ENCODE data around the gene KIAA0408.

The KIAA0408 gene

GRCh38 chr6:127459231-127459641, at the start of gene KIAA0408:
KIAA0408 (minus strand) TSS chr6:127459389; CDS start chr6:127453981, 5,408 bp downstream.
- no peak for DNase-seq (ENCODE audit: low spot score)

GRCh38 chr6:127506894-127507293, 47.7 kb upstream of the KIAA0408 start:
- DNase-seq (ENCODE audit: low spot score), result no peak

DNA sequence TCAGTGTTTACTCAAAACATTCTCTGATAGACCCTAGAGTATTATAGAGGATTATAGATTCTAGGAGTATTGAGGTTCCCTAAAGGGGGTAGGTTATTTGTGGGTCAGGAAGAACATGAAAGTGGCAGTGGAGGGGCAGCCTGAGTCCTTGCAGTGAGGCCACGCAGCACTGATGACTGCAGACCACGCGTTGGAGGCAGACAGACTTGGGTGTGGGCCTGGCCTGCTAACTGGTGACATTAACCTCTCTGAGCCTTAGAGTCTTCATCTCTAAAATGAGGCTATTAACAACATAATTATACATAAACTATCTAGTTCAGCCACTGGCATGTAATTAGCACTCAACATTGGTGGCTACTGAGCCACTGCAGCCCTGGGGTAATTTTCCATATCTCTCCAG, 43.8 kb upstream of the KIAA0408 start:
- no peak for DNase-seq (ENCODE audit: low spot score)

- no peak for DNase-seq (ENCODE audit: low spot score)
These were observed 38.2 kb upstream of the KIAA0408 start for GRCh38 chr6:127497410-127497809.

DNA sequence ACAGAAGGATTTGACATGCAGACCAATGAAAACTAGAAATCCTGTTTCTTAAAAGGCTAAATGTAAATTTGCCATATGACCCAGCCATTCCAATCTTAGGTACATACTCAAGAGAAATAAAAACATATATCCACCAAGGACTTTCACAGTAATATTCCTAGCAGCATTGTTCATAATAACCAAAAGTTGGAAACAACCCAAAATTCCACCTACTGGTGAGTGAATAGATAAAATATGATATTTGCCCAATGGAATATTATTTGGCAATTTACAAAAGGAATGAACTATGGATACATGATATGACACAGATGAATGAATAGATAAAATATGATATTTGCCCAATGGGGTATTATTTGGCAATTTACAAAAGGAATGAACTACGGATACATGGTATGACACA, 37.3 kb upstream of the KIAA0408 start:
- DNase-seq (ENCODE audit: low spot score), result no peak

DNA sequence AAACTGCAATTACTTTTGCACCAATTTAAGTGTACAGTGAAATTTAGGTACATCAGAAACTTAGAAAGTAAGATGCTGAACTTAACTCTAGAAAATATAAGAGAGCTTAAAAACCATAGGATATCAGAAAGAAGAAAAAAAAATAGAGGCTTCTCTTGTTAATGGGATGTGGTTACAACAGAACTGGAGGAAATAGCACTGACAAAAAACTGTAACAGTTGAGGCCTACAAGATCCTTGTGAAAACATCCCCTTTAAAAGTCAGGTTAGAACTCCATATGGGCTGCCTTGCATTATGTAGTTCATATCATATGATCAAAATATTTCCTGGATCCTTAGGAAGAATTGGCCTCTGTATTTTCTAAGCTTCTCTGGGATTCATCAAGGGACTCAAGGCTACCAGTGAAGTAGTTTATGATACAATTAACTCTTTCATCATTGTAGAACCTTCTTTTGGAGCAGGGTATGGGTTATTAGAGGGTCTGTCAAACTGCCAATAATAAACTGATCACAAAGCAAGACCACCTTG, 35.1 kb upstream of the KIAA0408 start:
- DNase-seq (ENCODE audit: low spot score), result no peak

- no peak for DNase-seq (ENCODE audit: low spot score)
These were observed 30.1 kb upstream of the KIAA0408 start for GRCh38 chr6:127489248-127489647.

GRCh38 chr6:127486934-127487333, 27.7 kb upstream of the KIAA0408 start:
- DNase-seq (ENCODE audit: low spot score), result no peak

- DNase-seq (ENCODE audit: low spot score), result peak; percentile 87
These were observed 25.1 kb upstream of the KIAA0408 start for GRCh38 chr6:127484212-127484863.

- DNase-seq (ENCODE audit: low spot score), result no peak
These were observed 24.3 kb upstream of the KIAA0408 start for GRCh38 chr6:127483399-127484055.

GRCh38 chr6:127482325-127482724, 23.1 kb upstream of the KIAA0408 start:
- no peak for DNase-seq (ENCODE audit: low spot score)

DNA sequence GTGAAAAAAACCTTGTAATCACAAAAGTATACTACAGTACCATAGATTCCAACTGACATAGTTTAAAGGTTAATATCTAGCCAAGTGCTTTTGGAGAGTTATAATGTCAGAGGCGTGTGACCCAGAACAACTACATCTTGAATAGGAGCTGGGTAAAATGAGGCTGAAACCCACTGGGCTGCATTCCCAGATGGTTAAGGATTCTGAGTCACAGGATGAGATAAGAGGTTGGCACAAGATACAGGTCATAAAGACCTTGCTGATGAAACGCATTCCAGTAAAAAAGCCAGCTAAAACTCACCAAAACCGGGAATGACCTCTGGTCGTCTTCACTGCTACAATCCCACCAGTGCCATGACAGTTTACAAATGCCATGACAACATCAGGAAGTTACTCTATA, 22.4 kb upstream of the KIAA0408 start:
- peak; percentile 95 for DNase-seq (ENCODE audit: low spot score)

GRCh38 chr6:127481111-127481510, 21.9 kb upstream of the KIAA0408 start:
- no peak for DNase-seq (ENCODE audit: low spot score)

DNA sequence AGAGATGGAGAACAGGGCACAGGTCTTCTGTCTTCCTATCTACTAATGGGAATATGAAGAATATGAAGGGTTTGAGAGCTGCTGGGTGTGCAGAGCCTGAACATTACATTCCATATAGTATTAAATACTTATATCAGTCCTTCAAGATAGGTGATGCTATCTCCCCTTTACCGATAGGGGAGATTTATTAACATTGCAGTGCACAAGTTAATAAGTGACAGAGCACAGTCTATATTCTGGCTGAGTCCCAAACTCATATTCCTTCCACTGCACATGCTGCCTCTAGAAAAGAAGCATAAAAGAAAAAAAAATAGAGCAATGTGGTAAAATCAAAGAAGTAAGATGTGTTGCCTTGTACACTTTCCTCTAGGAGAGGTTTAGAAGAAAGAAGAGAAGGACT, 18.5 kb upstream of the KIAA0408 start:
- peak; percentile 21 for DNase-seq (ENCODE audit: low spot score)

DNA sequence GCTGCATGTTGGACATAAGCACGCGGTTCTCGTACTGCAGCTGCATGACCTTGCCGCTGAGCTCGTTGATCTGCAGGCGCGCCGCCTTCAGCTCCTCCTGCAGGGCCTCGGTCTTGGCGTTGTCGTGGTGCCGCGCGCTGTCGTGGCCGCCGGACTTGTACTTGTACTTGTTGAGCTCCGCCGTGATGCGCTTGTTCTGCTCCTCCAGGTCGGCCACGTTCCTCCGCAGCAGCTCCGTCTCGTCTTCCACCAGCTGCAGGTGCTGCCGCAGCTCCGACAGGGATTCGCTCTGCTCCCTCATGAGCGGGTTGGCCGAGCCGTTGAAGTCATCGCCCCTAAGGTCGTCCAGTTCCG, 16.6 kb upstream of the KIAA0408 start:
- no peak for DNase-seq (ENCODE audit: low spot score)

GRCh38 chr6:127475135-127475822, 16.1 kb upstream of the KIAA0408 start:
- DNase-seq (ENCODE audit: low spot score), result no peak

DNA sequence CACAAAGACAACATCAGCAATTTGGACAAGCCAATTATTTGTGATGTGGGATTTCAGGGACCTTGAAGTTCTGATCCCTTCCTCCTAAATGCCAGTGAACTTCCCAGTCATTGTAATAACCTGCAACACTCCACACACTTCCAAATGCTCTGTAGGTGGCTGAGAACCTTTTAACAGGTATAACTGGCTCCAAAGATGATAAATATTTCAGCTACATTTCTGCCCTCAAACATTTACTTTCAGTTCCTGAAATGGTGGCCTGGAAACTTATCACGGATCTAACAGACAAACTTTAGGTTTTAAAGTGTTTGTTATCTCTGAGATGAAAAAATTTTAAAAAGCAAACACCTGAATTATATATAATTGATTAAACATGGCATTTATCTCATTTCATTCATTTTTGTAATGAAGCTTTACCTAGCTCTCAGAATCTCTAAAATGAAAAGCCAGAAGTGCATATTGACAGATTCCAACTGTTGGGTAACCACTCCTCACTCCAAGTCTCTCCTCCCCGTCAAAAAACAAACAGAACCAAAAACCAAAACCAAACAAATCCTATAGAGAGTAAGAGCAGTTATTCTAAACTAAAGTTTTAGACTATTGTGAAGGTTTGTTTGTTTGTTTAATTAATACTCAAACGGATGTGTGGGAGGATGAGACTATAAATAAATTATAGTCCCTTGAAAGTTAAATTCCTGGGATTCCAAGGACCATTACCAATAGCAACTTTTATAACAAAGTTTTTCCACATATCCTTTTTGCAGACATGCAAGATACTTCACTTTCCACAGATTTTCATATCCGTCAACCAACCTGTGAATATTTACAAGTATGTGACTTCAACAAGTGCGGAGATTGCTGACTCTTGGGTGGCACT, 12.4 kb upstream of the KIAA0408 start:
- no peak for DNase-seq (ENCODE audit: low spot score)

DNA sequence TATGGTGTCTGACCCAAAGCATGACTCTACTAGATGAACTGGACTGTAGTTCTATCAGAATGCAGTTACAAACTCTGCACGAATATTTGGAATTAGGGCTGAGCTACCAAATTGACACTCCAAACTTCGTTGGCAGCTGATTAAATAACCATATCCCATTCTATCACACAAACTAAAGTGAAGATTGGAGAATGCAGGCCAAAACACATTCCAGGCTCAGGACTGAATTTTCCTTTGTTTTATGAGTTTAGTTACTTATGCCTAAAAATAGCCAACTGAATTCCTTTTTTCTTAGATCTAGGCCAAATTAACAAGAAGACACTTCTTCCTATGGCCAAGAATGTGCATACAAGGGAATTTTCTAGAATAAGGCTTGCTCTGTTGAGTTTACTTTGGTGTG, 9.7 kb upstream of the KIAA0408 start:
- no peak for DNase-seq (ENCODE audit: low spot score)

GRCh38 chr6:127466416-127466815, 7.2 kb upstream of the KIAA0408 start:
- no peak for DNase-seq (ENCODE audit: low spot score)

GRCh38 chr6:127464881-127465459, 5.8 kb upstream of the KIAA0408 start:
- peak; percentile 72 for DNase-seq (ENCODE audit: low spot score)

DNA sequence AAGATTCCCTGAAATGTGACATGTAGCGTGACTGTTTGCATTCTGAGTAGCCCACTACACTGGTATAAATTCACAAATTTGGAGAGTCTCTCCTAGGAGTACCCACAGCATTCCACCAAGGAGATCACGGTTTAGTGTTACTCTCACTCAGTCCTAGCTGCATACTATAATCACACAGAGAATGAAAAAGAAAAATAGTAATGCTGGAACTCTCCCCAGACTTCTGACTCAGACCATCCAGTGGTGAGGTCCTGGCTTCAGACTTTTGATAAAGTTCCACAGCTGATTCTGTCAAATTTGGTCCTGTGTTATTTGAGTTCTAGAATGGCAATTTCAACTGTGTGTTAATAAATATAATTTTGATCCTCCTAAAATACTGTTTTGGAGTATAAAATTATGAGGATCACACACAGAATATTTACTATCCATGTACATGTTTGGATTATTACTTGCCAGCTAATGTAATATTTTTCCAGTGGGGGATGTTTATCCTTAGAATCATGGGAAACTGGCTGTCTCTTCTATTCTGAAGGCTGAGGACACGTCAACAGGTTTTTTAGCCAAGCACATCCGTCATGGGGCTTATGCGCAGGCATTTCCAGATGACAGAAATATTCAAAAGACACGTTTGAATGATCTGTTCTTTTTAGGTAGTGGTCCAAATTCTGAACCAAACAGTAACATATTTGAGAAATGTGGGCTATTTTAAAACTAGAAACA, 5.1 kb upstream of the KIAA0408 start:
- DNase-seq (ENCODE audit: low spot score), result no peak

Data from kidney tubule cell (primary cell).